Chondrocyte (in vitro differentiated cells): ENCODE data around the gene ENPEP. TPM values are rescaled to one million over a fixed set of nuclear protein-coding genes. Genes with fewer than 3 reads are reported as not detected.

Experiments
- DNase-seq: peaks from one replicate; pipeline ENCODE4 v3.0.0; 2021; ENCODE audit warnings: mixed read lengths, low spot score
- H3K27ac Mint-ChIP-seq: one replicate; pipeline ENCODE4 v1.8.0; 2021; ENCODE audit warnings: mild to moderate bottlenecking, moderate library complexity, mixed read lengths; ENCODE audit not compliant: unreplicated experiment
- H3K27me3 Mint-ChIP-seq: 2 replicates; pipeline ENCODE4 v1.8.0; 2021; ENCODE audit warnings: low read depth, mixed read lengths
- H3K36me3 Mint-ChIP-seq: 2 replicates; pipeline ENCODE4 v1.8.0; 2021; ENCODE audit warnings: low read depth, mixed read lengths
- H3K4me1 Mint-ChIP-seq: 2 replicates; pipeline ENCODE4 v1.8.0; 2021; ENCODE audit warnings: low read depth, mild to moderate bottlenecking, mixed read lengths
- H3K4me3 Mint-ChIP-seq: one replicate; pipeline ENCODE4 v1.8.0; 2021; ENCODE audit warnings: mild to moderate bottlenecking, moderate library complexity, mixed read lengths; ENCODE audit not compliant: unreplicated experiment
- H3K9me3 Mint-ChIP-seq: 2 replicates; pipeline ENCODE4 v1.8.0; 2021; ENCODE audit warnings: low read depth, mixed read lengths
- CTCF ChIP-seq: fragments of 200-600 bp; sonication (generic); IDR thresholded peaks from 2 replicates; pipeline ENCODE4 v1.5.0; 2021; ENCODE audit warnings: antibody characterized with exemption, mild to moderate bottlenecking, moderate library complexity
- total RNA-seq: library from RNA; stranded (reverse); gene quantifications from 3 replicates; pipeline ENCODE4 v1.2.1, GENCODE V29; 2021

ENPEP gene
- total RNA-seq, 1 donor from 2014 or later: 2.2 TPM

GRCh38 chr4:110595583-110595982 lies 119.6 kb downstream of the ENPEP start:
- Mint-ChIP-seq H3K36me3 (peaks cover 2% of the 10 kb centered on the region), H3K27me3 (peaks cover 36% of the 10 kb centered on the region), H3K4me1 (no peaks in the 10 kb centered on the region), H3K9me3 (peaks cover 16% of the 10 kb centered on the region), H3K4me3 (no peak overlapping the region), H3K27ac (no peak overlapping the region)
- DNase-seq: no peak
- TF ChIP-seq CTCF: no peak

- no peak overlapping the region for H3K4me3 Mint-ChIP-seq
- no peaks in the 10 kb centered on the region for H3K4me1 Mint-ChIP-seq
- peaks cover 2% of the 10 kb centered on the region for H3K36me3 Mint-ChIP-seq
- H3K27me3 Mint-ChIP-seq: peaks cover 36% of the 10 kb centered on the region
- DNase-seq: no peak
- no peak for TF ChIP-seq CTCF
- no peak overlapping the region for H3K27ac Mint-ChIP-seq
- H3K9me3 Mint-ChIP-seq: peaks cover 16% of the 10 kb centered on the region
Observed at GRCh38 chr4:110596431-110596830, 120.5 kb downstream of the ENPEP start.

- H3K36me3 Mint-ChIP-seq: peaks cover 2% of the 10 kb centered on the region
- DNase-seq: no peak
- H3K27ac Mint-ChIP-seq: no peak overlapping the region
- H3K27me3 Mint-ChIP-seq: peaks cover 37% of the 10 kb centered on the region
- H3K4me3 Mint-ChIP-seq: no peak overlapping the region
- H3K9me3 Mint-ChIP-seq: peaks cover 16% of the 10 kb centered on the region
- no peak for TF ChIP-seq CTCF
- H3K4me1 Mint-ChIP-seq: no peaks in the 10 kb centered on the region
Observed at GRCh38 chr4:110597582-110597981, 121.6 kb downstream of the ENPEP start.

- no peak for DNase-seq
- Mint-ChIP-seq H3K36me3 (no peaks in the 10 kb centered on the region), H3K4me3 (no peak overlapping the region), H3K4me1 (no peaks in the 10 kb centered on the region), H3K27me3 (peaks cover 36% of the 10 kb centered on the region), H3K9me3 (peaks cover 5% of the 10 kb centered on the region), H3K27ac (no peak overlapping the region)
- TF ChIP-seq CTCF: no peak
Observed at GRCh38 chr4:110602061-110602460, 126.1 kb downstream of the ENPEP start.

GRCh38 chr4:110605077-110605476 lies 129.1 kb downstream of the ENPEP start:
- H3K27ac Mint-ChIP-seq: no peak overlapping the region
- DNase-seq: no peak
- H3K27me3 Mint-ChIP-seq: peaks cover 41% of the 10 kb centered on the region
- no peak overlapping the region for H3K4me3 Mint-ChIP-seq
- H3K4me1 Mint-ChIP-seq: no peaks in the 10 kb centered on the region
- H3K9me3 Mint-ChIP-seq: no peaks in the 10 kb centered on the region
- TF ChIP-seq CTCF: no peak
- no peaks in the 10 kb centered on the region for H3K36me3 Mint-ChIP-seq
